SK-N-SH (cell line): ENCODE measurements around the gene PCYOX1L. TPM values are rescaled to one million over a fixed set of nuclear protein-coding genes. Genes with fewer than 3 reads are reported as not detected.

ENCODE experiments used
- CTCF ChIA-PET: fragments of 300-600, 350-600 bp; formaldehyde crosslinking; extraction: SDS; loops from one replicate; lab custom pipeline; 2021; lab: Yijun Ruan, JAX
- POLR2A ChIA-PET: fragments of 350-600 bp; sonication (Branson Sonifier 250); formaldehyde crosslinking; extraction: SDS; loops from one replicate; lab custom pipeline; 2020; ENCODE audit warnings: antibody characterized with exemption, inconsistent platforms; lab: Yijun Ruan, JAX
- DNase-seq: peaks from one replicate; pipeline ENCODE4 v3.0.0; 2012
- H2AFZ ChIP-seq: fragments of 200-600 bp; sonication (generic); 2 replicates; pipeline ENCODE4 v1.8.1; 2016; ENCODE audit warnings: antibody characterized with exemption, mild to moderate bottlenecking, low read depth
- H3F3A ChIP-seq: fragments of 200-600 bp; sonication (generic); replicated peaks from 2 replicates; pipeline ENCODE3; 2016; ENCODE audit warnings: antibody characterized with exemption, mild to moderate bottlenecking; ENCODE audit not compliant: insufficient read depth
- H3K27ac ChIP-seq, 2 experiments: fragments of 200-500 bp in 1 of 2; fragments of 200-600 bp in 1 of 2; sonication (Bioruptor generic) in 1 of 2; sonication (generic), shearing (Covaris generic) in 1 of 2; 2 replicates each; pipeline versions ENCODE4 v1.5.1 to v1.6.1; 2014 to 2016; ENCODE audit warnings: low read depth in 2 of 2, inconsistent platforms in 1 of 2, low read length in 1 of 2, mild to moderate bottlenecking in 1 of 2, mixed read lengths in 1 of 2
- H3K27me3 ChIP-seq: fragments of 200-600 bp; sonication (generic), shearing (Covaris generic); 2 replicates; pipeline ENCODE4 v1.6.1; 2016; ENCODE audit warnings: mixed run types; ENCODE audit not compliant: insufficient read depth
- H3K36me3 ChIP-seq, 2 experiments: fragments of 200-500 bp in 1 of 2; fragments of 200-600 bp in 1 of 2; sonication (Bioruptor generic) in 1 of 2; sonication (generic) in 1 of 2; replicated peaks in 1 of 2; 2 replicates each; pipeline versions ENCODE3 to v1.5.1; 2014 to 2016; ENCODE audit warnings: low read length in 1 of 2, mild to moderate bottlenecking in 1 of 2; ENCODE audit not compliant: insufficient read depth in 2 of 2, control insufficient read depth in 1 of 2
- H3K4me1 ChIP-seq, 2 experiments: fragments of 200-500 bp in 1 of 2; fragments of 200-600 bp in 1 of 2; sonication (Bioruptor generic) in 1 of 2; sonication (generic), shearing (Covaris generic) in 1 of 2; 2 replicates each; pipeline versions ENCODE4 v1.5.1 to v1.6.1; 2014 to 2016; ENCODE audit warnings: low read depth in 1 of 2, low read length in 1 of 2, mixed run types in 1 of 2; ENCODE audit not compliant: insufficient read depth in 2 of 2, control insufficient read depth in 1 of 2
- H3K4me2 ChIP-seq: fragments of 200-600 bp; sonication (generic), shearing (Covaris generic); 2 replicates; pipeline ENCODE4 v1.6.1; 2017; ENCODE audit warnings: mixed run types
- H3K4me3 ChIP-seq, 2 experiments: fragments of 200-500 bp in 1 of 2; fragments of 200-600 bp in 1 of 2; sonication (Bioruptor generic) in 1 of 2; sonication (generic), shearing (Covaris generic) in 1 of 2; 2 replicates each; pipeline versions ENCODE4 v1.5.1 to v1.8.1; 2014 to 2016; ENCODE audit warnings: low read depth in 2 of 2, inconsistent platforms in 1 of 2, low read length in 1 of 2, mild to moderate bottlenecking in 1 of 2, mixed read lengths in 1 of 2, moderate library complexity in 1 of 2
- H3K79me2 ChIP-seq: fragments of 200-600 bp; sonication (generic); 2 replicates; pipeline ENCODE4 v1.8.1; 2017; ENCODE audit warnings: mild to moderate bottlenecking; ENCODE audit not compliant: insufficient read depth
- H3K9ac ChIP-seq: fragments of 200-600 bp; sonication (generic); 2 replicates; pipeline ENCODE4 v1.6.1; 2017; ENCODE audit warnings: mixed run types
- H3K9me2 ChIP-seq: fragments of 200-600 bp; sonication (generic); 2 replicates; pipeline ENCODE4 v1.6.1; 2017; ENCODE audit warnings: mixed run types
- H3K9me3 ChIP-seq: fragments of 200-600 bp; sonication (generic); 2 replicates; pipeline ENCODE4 v1.6.1; 2017; ENCODE audit warnings: mixed run types, mild to moderate bottlenecking, moderate library complexity
- H4K20me1 ChIP-seq: fragments of 200-600 bp; sonication (generic); 2 replicates; pipeline ENCODE4 v1.6.1; 2017; ENCODE audit warnings: mild to moderate bottlenecking, mixed run types; ENCODE audit not compliant: insufficient read depth
- ELF1 ChIP-seq: IDR thresholded peaks from 2 replicates; pipeline ENCODE4 v1.4.0; 2012
- EZH2phosphoT487 ChIP-seq: fragments of 200-600 bp; sonication (generic); IDR thresholded peaks from 2 replicates; pipeline ENCODE4 v1.6.1; 2017; ENCODE audit warnings: low read depth, mixed run types, mild to moderate bottlenecking, antibody characterized with exemption, moderate library complexity, borderline replicate concordance
- FOXM1 ChIP-seq: IDR thresholded peaks from 2 replicates; pipeline ENCODE4 v1.4.0; 2012; ENCODE audit warnings: low read depth, mild to moderate bottlenecking
- MAX ChIP-seq: IDR thresholded peaks from 2 replicates; pipeline ENCODE4 v1.4.0; 2012; ENCODE audit warnings: low read depth
- NRF1 ChIP-seq: IDR thresholded peaks from 2 replicates; pipeline ENCODE4 v1.6.1; 2012; ENCODE audit warnings: low read depth, mild to moderate bottlenecking, low read length
- PBX3 ChIP-seq: IDR thresholded peaks from 2 replicates; pipeline ENCODE4; 2012
- SIN3A ChIP-seq: IDR thresholded peaks from 2 replicates; pipeline ENCODE4 v1.6.1; 2012; ENCODE audit warnings: low read depth, mild to moderate bottlenecking, low read length, moderate library complexity, borderline replicate concordance
- SMC3 ChIP-seq: IDR thresholded peaks from 2 replicates; pipeline ENCODE4 v1.6.1; 2012; ENCODE audit warnings: low read depth, low read length, improper control_type of control experiment
- TAF1 ChIP-seq: IDR thresholded peaks from 2 replicates; pipeline ENCODE4 v1.6.1; 2012; ENCODE audit warnings: low read depth, mild to moderate bottlenecking, low read length, moderate library complexity, borderline replicate concordance
- USF1 ChIP-seq: IDR thresholded peaks from 2 replicates; pipeline ENCODE4 v1.4.0; 2012; ENCODE audit warnings: low read depth, borderline replicate concordance
- YY1 ChIP-seq: IDR thresholded peaks from 2 replicates; pipeline ENCODE4 v1.4.0; 2012; ENCODE audit warnings: low read depth, mild to moderate bottlenecking
- WGBS: methylation state at CpG from one replicate; pipeline ENCODE4 v1.1.6; 2017; ENCODE audit warnings: low lambda C conversion rate; 5-methylcytosine and 5-hydroxymethylcytosine counted together
- polyA plus RNA-seq, 3 experiments: library from polyadenylated mRNA; depleted of rRNA; stranded (reverse); fragments of >200 nt; gene quantifications; 2 replicates each; pipeline ENCODE4 v1.2.3, GENCODE V29; 2012

Gene PCYOX1L
- polyA plus RNA-seq, 1 of the 3 experiments (the other 2 are of a cell fraction): 17.5 TPM

GRCh38 chr5:149333711-149334443 is 24.0 kb upstream of the PCYOX1L start:
- Histone ChIP-seq H3F3A (no peaks in the 10 kb centered on the region), H3K4me3 (no peak overlapping the region), H3K36me3 (no peaks in the 10 kb centered on the region), H3K9ac (no peak overlapping the region), H3K9me2 (no peaks in the 10 kb centered on the region), H3K27me3 (no peaks in the 10 kb centered on the region), H3K4me1 (no peaks in the 10 kb centered on the region), H4K20me1 (no peaks in the 10 kb centered on the region), H3K27ac (no peak overlapping the region), H2AFZ (no peak overlapping the region), H3K9me3 (no peaks in the 10 kb centered on the region), H3K79me2 (no peaks in the 10 kb centered on the region), H3K4me2 (no peak overlapping the region)
- 59% methylated on average over 2 of the region's 2 CpGs for WGBS
- ChIA-PET CTCF (interaction anchor here (0.8 kb wide), 1 partner anchor 34 kb away, joined by 3 read pairs; no protein-coding TSS in a partner anchor), POLR2A (no interaction called here)
- DNase-seq: no peak
- TF ChIP-seq MAX: no peak
- no peak for TF ChIP-seq EZH2phosphoT487
- TF ChIP-seq PBX3: no peak
- TF ChIP-seq ELF1: no peak
- TF ChIP-seq SIN3A: no peak
- no peak for TF ChIP-seq FOXM1
- TF ChIP-seq TAF1: no peak
- TF ChIP-seq SMC3: no peak
- no peak for TF ChIP-seq NRF1

GRCh38 chr5:149337736-149338135 is 20.1 kb upstream of the PCYOX1L start:
- CTCF ChIA-PET: interaction anchor here (1.0 kb wide), 1 partner anchor 34 kb away, joined by 4 read pairs; no protein-coding TSS in a partner anchor
- H3K4me1 ChIP-seq: no peaks in the 10 kb centered on the region
- no peaks in the 10 kb centered on the region for H4K20me1 ChIP-seq
- no peaks in the 10 kb centered on the region for H3K27me3 ChIP-seq
- H3K36me3 ChIP-seq: no peaks in the 10 kb centered on the region
- no peaks in the 10 kb centered on the region for H3F3A ChIP-seq
- no peaks in the 10 kb centered on the region for H3K9me3 ChIP-seq
- no peak overlapping the region for H2AFZ ChIP-seq
- no peaks in the 10 kb centered on the region for H3K9me2 ChIP-seq
- 91% methylated on average over 4 of the region's 4 CpGs for WGBS
- H3K4me3 ChIP-seq: no peak overlapping the region
- TF ChIP-seq SMC3 (no peak), YY1 (no peak), TAF1 (no peak), USF1 (no peak)
- POLR2A ChIA-PET: no interaction called here
- H3K79me2 ChIP-seq: no peaks in the 10 kb centered on the region
- DNase-seq: no peak
- H3K9ac ChIP-seq: no peak overlapping the region
- H3K27ac ChIP-seq: no peak overlapping the region
- H3K4me2 ChIP-seq: no peak overlapping the region
